Activated CD8-positive, alpha-beta memory T cell treated with anti-CD3 and anti-CD28 coated beads, Interleukin-2, amount 10 ng/mL, durations not matched to agents 7 days and 5 days (primary cell): ENCODE results near the gene DESI1. TPM values are rescaled to one million over a fixed set of nuclear protein-coding genes. Genes with fewer than 3 reads are reported as not detected.
A peak's percentile ranks its signal among the peaks of the same experiment; 100 is the strongest.
"Not testable (repeated sequence)": the region's sequence is repeated elsewhere in the genome, so short reads cannot be mapped to it uniquely, and the experiment has no call there.

Experiments used
- ATAC-seq: fragments of 150-1000 bp; cut with Tn5 transposase; one replicate; pipeline ENCODE4 v1.10.0; 2021; ENCODE audit warnings: moderate library complexity
- CTCF ChIA-PET: fragments of 350-600 bp; sonication (Branson Sonifier 250); formaldehyde crosslinking; loops from one replicate; lab custom pipeline; 2021; ENCODE audit warnings: antibody characterized with exemption; lab: Charles Lee
- DNase-seq: peaks from one replicate; pipeline ENCODE4 v3.0.0-alpha.2; 2020
- H3K27ac Mint-ChIP-seq: one replicate; pipeline ENCODE4 v1.8.0; 2021; ENCODE audit warnings: mild to moderate bottlenecking, mixed read lengths
- H3K27me3 Mint-ChIP-seq: one replicate; pipeline ENCODE4 v1.8.0; 2021; ENCODE audit warnings: mixed read lengths
- H3K36me3 Mint-ChIP-seq: one replicate; pipeline ENCODE4 v1.8.0; 2021; ENCODE audit warnings: mild to moderate bottlenecking, mixed read lengths
- H3K4me1 Mint-ChIP-seq: one replicate; pipeline ENCODE4 v1.8.0; 2021; ENCODE audit warnings: mixed read lengths
- H3K4me3 Mint-ChIP-seq: one replicate; pipeline ENCODE4 v1.8.0; 2021; ENCODE audit warnings: mild to moderate bottlenecking, moderate library complexity, mixed read lengths
- H3K9me3 Mint-ChIP-seq: one replicate; pipeline ENCODE4 v1.8.0; 2022; ENCODE audit warnings: low read depth, mixed read lengths
- total RNA-seq, 2 experiments: library from RNA; stranded (reverse); gene quantifications; one replicate each; pipeline ENCODE4 v1.2.3, GENCODE V29; 2021

Gene DESI1
- 10 to 100 TPM; 52.7 to 64.9 TPM for total RNA-seq

GRCh38 chr22:41620589-41621098 lies at the start of gene DESI1:
DESI1 (minus strand) TSS chr22:41621043; CDS start chr22:41620839, 204 bp downstream.
- no peaks in the 10 kb centered on the region for H3K9me3 Mint-ChIP-seq
- H3K4me1 Mint-ChIP-seq = peaks cover 47% of the 10 kb centered on the region
- CTCF ChIA-PET = interaction anchor here (1.3 to 3.7 kb wide), 5 partner anchors 16 to 320 kb away, joined by 3 to 24 read pairs (median 6); partner anchors contain the start of gene PMM1
- peak within 1 kb of the TSS; percentile 97 for H3K27ac Mint-ChIP-seq
- ATAC-seq (peak; percentile 33), DNase-seq (no peak)
- H3K27me3 Mint-ChIP-seq = no peaks in the 10 kb centered on the region
- peak within 1 kb of the TSS; percentile 96 for H3K4me3 Mint-ChIP-seq
- H3K36me3 Mint-ChIP-seq = peaks cover 26% of the 10 kb centered on the region

DNA sequence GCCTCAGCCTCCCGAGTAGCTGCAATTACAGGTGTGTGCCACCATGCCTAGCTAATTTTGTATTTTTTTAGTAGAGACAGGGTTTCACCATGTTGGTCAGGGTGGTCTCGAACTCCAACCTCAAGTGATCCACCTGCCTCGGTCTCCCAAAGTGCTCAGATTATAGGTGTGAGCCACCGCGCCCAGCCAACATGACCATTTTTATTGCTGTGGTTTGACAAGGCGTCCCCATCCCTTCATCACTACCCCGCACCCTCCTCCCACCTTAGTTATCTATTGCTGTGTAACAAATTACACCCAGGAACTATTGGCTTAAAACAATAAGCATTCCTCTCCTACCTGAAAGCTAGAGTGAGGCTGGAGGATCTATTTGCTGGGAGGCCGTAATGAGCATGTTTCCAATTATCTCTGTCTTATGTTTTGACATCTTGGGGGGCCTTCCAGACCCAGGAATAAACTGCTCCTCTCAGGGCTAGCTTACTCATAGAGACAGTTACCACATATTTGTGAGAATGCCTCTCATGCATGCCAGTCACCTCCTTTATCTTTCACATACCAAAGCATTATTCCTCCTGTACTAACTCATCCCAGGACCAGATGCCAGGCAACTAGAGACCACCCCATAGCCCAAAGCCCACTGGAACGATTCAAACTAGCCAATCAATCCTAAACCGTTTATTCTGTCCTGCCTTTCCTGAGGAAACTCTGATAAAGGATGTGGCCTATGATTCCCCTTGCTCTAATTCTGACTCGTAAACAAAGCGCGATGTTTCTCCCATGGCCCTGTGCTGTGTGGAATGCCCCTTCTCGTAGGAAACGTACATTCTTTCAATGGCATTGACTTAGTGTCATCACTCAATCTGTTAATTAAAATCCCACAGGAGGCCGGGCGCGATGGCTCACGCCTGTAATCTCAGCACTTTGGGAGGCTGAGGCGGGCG lies 48.4 kb upstream of the DESI1 start:
- Mint-ChIP-seq H3K27me3 (no peaks in the 10 kb centered on the region), H3K36me3 (peaks cover 18% of the 10 kb centered on the region), H3K4me1 (peaks cover 10% of the 10 kb centered on the region), H3K27ac (peak overlapping the region; percentile 15), H3K9me3 (no peaks in the 10 kb centered on the region), H3K4me3 (no peak overlapping the region)
- ATAC-seq = no peak
- CTCF ChIA-PET = interaction anchor here (0.7 to 3.1 kb wide), 2 partner anchors 29 to 271 kb away, joined by 4 to 36 read pairs; partner anchors contain the start of gene MEI1
- DNase-seq = no peak

- Mint-ChIP-seq H3K27me3 (no peaks in the 10 kb centered on the region), H3K36me3 (peaks cover 36% of the 10 kb centered on the region), H3K4me1 (peaks cover 10% of the 10 kb centered on the region), H3K4me3 (no peak overlapping the region), H3K9me3 (no peaks in the 10 kb centered on the region), H3K27ac (peak overlapping the region; percentile 47)
- DNase-seq (no peak), ATAC-seq (no peak)
- CTCF ChIA-PET = interaction anchor here (0.7 to 3.3 kb wide), 5 partner anchors 9 to 45 kb away, joined by 4 to 57 read pairs (median 24); partner anchors contain the start of genes DESI1, SNU13 and XRCC6
Observed at GRCh38 chr22:41664951-41665350, 44.1 kb upstream of the DESI1 start.

DNA sequence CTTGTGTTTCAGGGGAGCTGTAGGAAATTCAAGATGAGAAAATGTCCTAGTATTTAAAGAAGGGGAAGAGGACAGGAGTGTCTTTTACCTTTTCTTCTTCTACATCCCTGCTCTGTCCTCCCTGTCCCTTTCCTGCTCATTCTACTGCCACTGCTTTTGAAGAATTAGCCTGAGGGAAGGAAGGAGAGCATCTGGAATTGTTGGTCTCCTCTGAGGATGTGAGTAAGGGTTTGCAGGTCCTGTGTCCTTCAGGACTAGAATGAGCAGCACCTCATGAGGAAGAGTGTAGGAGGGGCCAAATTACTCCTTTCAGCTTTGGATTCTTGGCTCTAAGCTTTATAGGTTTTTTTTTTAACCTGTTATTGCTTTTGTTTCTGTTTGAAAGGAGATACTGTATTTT lies 43.6 kb upstream of the DESI1 start:
- no peak overlapping the region for H3K4me3 Mint-ChIP-seq
- peaks cover 10% of the 10 kb centered on the region for H3K4me1 Mint-ChIP-seq
- H3K9me3 Mint-ChIP-seq = no peaks in the 10 kb centered on the region
- DNase-seq (no peak), ATAC-seq (no peak)
- H3K27me3 Mint-ChIP-seq = no peaks in the 10 kb centered on the region
- CTCF ChIA-PET = interaction anchor here (0.7 to 3.3 kb wide), 3 partner anchors 28 to 44 kb away, joined by 4 to 24 read pairs (median 4); partner anchors contain the start of genes DESI1 and XRCC6
- H3K27ac Mint-ChIP-seq = peak overlapping the region; percentile 47
- H3K36me3 Mint-ChIP-seq = peaks cover 36% of the 10 kb centered on the region

GRCh38 chr22:41663594-41663993 lies 42.8 kb upstream of the DESI1 start:
- not testable (repeated sequence) for H3K27ac Mint-ChIP-seq, H3K9me3 Mint-ChIP-seq, H3K4me3 Mint-ChIP-seq, DNase-seq, H3K27me3 Mint-ChIP-seq, H3K4me1 Mint-ChIP-seq, ATAC-seq
- CTCF ChIA-PET = interaction anchor here (0.6 to 0.9 kb wide), 2 partner anchors 282 to 402 kb away, joined by 3 read pairs; partner anchors contain the start of gene TEF
- H3K36me3 Mint-ChIP-seq = peaks cover 33% of the 10 kb centered on the region

GRCh38 chr22:41661713-41662112 lies 40.9 kb upstream of the DESI1 start:
- Mint-ChIP-seq H3K4me3 (no peak overlapping the region), H3K27ac (no peak overlapping the region), H3K27me3 (no peaks in the 10 kb centered on the region), H3K4me1 (peaks cover 2% of the 10 kb centered on the region), H3K36me3 (peaks cover 40% of the 10 kb centered on the region), H3K9me3 (no peaks in the 10 kb centered on the region)
- ATAC-seq (no peak), DNase-seq (no peak)
- CTCF ChIA-PET = interaction anchor here (1.2 kb wide), 1 partner anchor 11 kb away, joined by 3 read pairs; no protein-coding TSS in a partner anchor

DNA sequence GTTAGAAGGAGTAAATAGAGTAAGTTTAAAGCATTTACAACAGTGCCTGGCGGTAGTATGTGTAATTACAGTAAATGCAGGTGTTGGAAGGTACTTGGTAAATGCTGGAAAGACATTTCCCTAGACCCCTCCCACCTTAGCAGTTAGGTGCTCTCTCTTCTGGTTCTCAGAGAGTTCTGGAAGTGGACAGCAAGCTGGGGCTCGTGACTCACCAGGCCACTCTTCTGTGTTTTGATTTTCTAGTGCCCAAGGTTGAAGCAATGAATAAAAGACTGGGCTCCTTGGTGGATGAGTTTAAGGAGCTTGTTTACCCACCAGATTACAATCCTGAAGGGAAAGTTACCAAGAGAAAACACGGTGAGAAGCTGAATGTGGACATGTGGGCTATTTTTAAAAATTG lies 40.2 kb upstream of the DESI1 start:
- DNase-seq (no peak), ATAC-seq (no peak)
- peaks cover 41% of the 10 kb centered on the region for H3K36me3 Mint-ChIP-seq
- CTCF ChIA-PET = interaction anchor here (2.1 kb wide), 1 partner anchor 22 kb away, joined by 5 read pairs; no protein-coding TSS in a partner anchor
- no peaks in the 10 kb centered on the region for H3K9me3 Mint-ChIP-seq
- H3K4me3 Mint-ChIP-seq = no peak overlapping the region
- H3K4me1 Mint-ChIP-seq = no peaks in the 10 kb centered on the region
- H3K27ac Mint-ChIP-seq = no peak overlapping the region
- H3K27me3 Mint-ChIP-seq = no peaks in the 10 kb centered on the region

DNA sequence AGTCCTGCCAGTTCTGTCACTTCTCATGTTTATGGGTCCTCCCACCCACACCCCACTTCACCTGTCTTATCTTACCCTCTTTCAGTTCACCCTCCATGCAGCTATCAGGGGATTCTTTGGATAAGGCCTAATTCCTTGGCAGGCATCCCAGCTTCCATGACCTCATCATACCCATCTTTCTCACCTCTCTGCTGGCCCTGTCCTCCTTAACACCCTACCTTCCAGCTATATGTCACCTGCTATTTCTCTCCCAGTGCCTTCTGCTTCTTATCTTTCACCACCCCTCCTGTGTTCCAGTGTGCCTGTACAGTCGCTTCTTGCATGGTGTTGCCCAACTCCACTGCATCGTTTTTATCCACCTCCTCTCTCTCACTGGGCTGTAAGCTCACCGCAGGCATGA lies 39.6 kb upstream of the DESI1 start:
- DNase-seq (no peak), ATAC-seq (no peak)
- H3K27ac Mint-ChIP-seq = no peak overlapping the region
- H3K36me3 Mint-ChIP-seq = peaks cover 41% of the 10 kb centered on the region
- H3K4me3 Mint-ChIP-seq = no peak overlapping the region
- H3K4me1 Mint-ChIP-seq = no peaks in the 10 kb centered on the region
- CTCF ChIA-PET = interaction anchor here (0.8 to 2.1 kb wide), 3 partner anchors 22 to 73 kb away, joined by 3 to 5 read pairs (median 4); no protein-coding TSS in a partner anchor
- no peaks in the 10 kb centered on the region for H3K9me3 Mint-ChIP-seq
- H3K27me3 Mint-ChIP-seq = no peaks in the 10 kb centered on the region

DNA sequence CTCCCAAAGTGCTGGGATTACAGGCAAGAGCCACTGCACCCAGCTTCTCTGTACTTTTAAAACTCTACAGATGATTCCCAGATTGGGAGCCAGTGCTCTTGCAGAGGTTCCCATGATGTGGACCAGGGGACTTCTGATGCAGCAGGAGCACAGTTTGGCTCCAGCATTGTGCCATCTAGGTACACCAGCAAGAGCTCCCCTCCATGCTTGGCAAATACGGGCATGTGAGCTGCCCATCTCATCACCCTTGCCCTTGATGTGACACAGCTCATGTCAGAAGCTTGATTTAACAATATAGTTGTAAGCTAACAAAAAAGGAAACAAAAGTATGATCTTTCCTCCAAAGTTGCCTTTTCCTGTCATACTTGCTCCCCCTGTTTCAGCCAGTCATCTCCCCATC lies 39.1 kb upstream of the DESI1 start:
- no peaks in the 10 kb centered on the region for H3K9me3 Mint-ChIP-seq

DNA sequence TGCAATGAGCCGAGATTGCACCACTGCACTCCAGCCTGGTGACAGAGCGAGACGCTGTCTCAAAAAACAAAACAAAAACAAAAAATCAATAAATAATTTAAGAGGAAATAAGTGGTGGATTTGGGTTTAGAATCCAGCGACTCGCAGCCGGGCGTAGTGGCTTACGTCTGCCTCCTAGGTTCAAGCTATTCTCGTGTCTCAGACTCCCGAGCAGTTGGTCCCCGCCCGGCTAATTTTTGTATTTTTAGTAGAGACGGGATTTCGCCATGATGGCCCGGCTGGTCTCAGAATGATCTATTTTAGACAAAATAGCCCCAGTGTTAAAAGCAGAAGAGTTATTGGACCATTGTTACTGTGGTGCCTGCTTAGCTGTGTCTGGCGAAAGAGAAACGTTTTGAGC lies 38.0 kb upstream of the DESI1 start:
- DNase-seq (no peak), ATAC-seq (no peak)
- no peaks in the 10 kb centered on the region for H3K9me3 Mint-ChIP-seq
- no peaks in the 10 kb centered on the region for H3K4me1 Mint-ChIP-seq
- H3K27me3 Mint-ChIP-seq = no peaks in the 10 kb centered on the region
- H3K36me3 Mint-ChIP-seq = peaks cover 45% of the 10 kb centered on the region
- H3K27ac Mint-ChIP-seq = no peak overlapping the region
- no peak overlapping the region for H3K4me3 Mint-ChIP-seq
- CTCF ChIA-PET = interaction anchor here (0.7 to 6.7 kb wide), 3 partner anchors 7 to 943 kb away, joined by 3 to 44 read pairs (median 4); no protein-coding TSS in a partner anchor

More for the DNA sequence above, 39.1 kb upstream of the DESI1 start:
- H3K27me3 Mint-ChIP-seq = no peaks in the 10 kb centered on the region
- peaks cover 41% of the 10 kb centered on the region for H3K36me3 Mint-ChIP-seq
- H3K27ac Mint-ChIP-seq = no peak overlapping the region
- no peaks in the 10 kb centered on the region for H3K4me1 Mint-ChIP-seq
- no peak overlapping the region for H3K4me3 Mint-ChIP-seq
- DNase-seq (no peak), ATAC-seq (no peak)
- CTCF ChIA-PET = interaction anchor here (0.8 to 2.1 kb wide), 3 partner anchors 21 to 73 kb away, joined by 3 to 5 read pairs (median 4); no protein-coding TSS in a partner anchor

DNA sequence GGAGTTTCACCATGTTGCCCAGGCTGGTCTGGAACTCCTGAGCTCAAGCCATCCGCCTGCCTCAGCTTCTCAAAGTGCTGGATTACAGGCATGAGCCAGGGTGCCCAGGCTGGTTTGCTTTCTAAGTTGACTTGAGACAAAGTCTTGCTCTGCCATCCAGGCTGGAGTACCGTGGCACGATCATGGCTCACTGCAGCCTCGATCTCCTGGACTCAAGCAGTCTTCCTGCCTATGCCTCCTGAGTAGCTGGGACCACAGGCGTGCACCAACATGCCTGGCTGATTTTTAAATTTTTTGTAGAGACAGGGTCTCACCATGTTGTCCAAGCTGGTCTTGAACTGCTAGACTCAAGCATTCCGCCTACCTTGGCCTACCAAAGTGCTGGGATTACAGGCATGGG lies 36.9 kb upstream of the DESI1 start:
- peaks cover 2% of the 10 kb centered on the region for H3K4me1 Mint-ChIP-seq
- no peak overlapping the region for H3K27ac Mint-ChIP-seq
- H3K27me3 Mint-ChIP-seq = no peaks in the 10 kb centered on the region
- no peak for ATAC-seq
- H3K36me3 Mint-ChIP-seq = peaks cover 48% of the 10 kb centered on the region
- CTCF ChIA-PET = interaction anchor here (1.5 to 6.7 kb wide), 2 partner anchors 9 to 16 kb away, joined by 3 to 44 read pairs; no protein-coding TSS in a partner anchor
- no peak overlapping the region for H3K4me3 Mint-ChIP-seq
- DNase-seq = no peak
- H3K9me3 Mint-ChIP-seq = no peaks in the 10 kb centered on the region

DNA sequence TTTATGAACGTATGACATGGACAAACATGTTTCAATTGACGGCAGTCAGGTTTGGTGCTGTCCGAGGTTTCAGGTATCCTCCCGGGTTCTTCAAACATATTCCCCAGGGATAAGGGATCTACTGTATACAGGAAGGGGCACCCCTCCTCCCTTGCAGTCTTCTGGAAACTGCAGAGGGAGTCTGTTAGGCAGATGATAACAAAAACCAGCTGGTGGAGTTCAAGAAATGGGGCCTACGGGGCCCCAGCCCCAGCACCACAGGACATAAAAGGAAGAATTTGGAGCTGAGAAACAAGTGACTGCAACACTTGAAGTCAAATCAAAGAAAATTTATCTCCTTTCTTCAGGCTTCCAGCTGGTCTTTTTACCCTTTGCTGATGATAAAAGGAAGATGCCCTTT lies 35.7 kb upstream of the DESI1 start:
- no peak overlapping the region for H3K4me3 Mint-ChIP-seq
- ATAC-seq (no peak), DNase-seq (no peak)
- CTCF ChIA-PET = interaction anchor here (6.7 kb wide), 1 partner anchor 10 kb away, joined by 44 read pairs; no protein-coding TSS in a partner anchor
- H3K4me1 Mint-ChIP-seq = peaks cover 2% of the 10 kb centered on the region
- no peak overlapping the region for H3K27ac Mint-ChIP-seq
- H3K9me3 Mint-ChIP-seq = no peaks in the 10 kb centered on the region
- no peaks in the 10 kb centered on the region for H3K27me3 Mint-ChIP-seq
- H3K36me3 Mint-ChIP-seq = peaks cover 51% of the 10 kb centered on the region

DNA sequence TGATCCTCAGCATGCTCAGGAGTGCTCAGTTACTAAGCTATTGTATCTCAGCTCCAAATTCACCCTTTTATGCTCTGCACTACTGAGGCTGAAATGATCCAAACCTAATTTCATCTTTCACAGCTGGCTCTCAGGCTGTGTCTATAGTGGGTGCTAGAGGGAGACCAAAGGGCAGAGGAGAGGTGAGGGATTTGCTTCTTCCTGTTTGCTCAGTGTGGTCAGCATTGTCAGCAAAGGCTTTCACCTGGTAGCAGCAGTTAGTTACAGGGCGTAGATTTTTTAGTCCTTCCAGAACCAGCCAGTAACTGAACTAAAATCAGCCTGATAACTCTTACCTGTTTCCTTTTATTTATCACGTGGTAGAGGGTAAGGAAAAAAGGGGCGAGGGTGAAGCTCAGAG lies 33.5 kb upstream of the DESI1 start:
- peaks cover 48% of the 10 kb centered on the region for H3K36me3 Mint-ChIP-seq
- CTCF ChIA-PET = interaction anchor here (1.4 to 6.7 kb wide), 2 partner anchors 12 to 35 kb away, joined by 3 to 44 read pairs; no protein-coding TSS in a partner anchor
- no peaks in the 10 kb centered on the region for H3K27me3 Mint-ChIP-seq
- H3K27ac Mint-ChIP-seq = no peak overlapping the region
- no peaks in the 10 kb centered on the region for H3K9me3 Mint-ChIP-seq
- H3K4me1 Mint-ChIP-seq = peaks cover 2% of the 10 kb centered on the region
- no peak overlapping the region for H3K4me3 Mint-ChIP-seq
- no peak for ATAC-seq
- no peak for DNase-seq
